DMS114 treated with DMSO at 0.1 percent for 48 hours (cell line): ENCODE measurements around the gene SPOCK3.
"Not testable (repeated sequence)": the region's sequence is repeated elsewhere in the genome, so short reads cannot be mapped to it uniquely, and the experiment has no call there.

Experiments
- DNase-seq: peaks from one replicate; lab custom pipeline; 2025; ENCODE audit not compliant: unreplicated experiment; lab: John Stamatoyannopoulos, UW

SPOCK3 gene

DNA sequence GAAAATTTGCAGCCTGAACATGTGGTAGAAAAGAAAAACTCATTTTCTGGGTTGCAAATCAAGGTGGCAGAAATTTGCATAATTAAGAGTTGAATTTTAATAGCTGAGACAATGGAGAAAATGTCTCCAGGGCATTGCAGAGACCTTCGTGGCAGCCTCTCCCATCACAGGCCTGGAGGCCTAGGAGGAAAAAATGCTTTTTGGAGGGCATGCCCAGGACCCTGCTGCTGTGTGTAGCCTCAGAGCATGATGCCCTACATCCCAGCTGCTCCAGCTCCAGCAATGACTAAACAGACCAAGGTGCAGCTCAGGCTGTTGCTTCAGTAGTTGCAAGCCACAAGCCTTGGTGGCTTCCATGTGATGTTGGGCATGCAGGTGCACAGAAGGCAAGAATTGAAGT lies 266.1 kb downstream of the SPOCK3 start:
- DNase-seq: not testable (repeated sequence)

DNA sequence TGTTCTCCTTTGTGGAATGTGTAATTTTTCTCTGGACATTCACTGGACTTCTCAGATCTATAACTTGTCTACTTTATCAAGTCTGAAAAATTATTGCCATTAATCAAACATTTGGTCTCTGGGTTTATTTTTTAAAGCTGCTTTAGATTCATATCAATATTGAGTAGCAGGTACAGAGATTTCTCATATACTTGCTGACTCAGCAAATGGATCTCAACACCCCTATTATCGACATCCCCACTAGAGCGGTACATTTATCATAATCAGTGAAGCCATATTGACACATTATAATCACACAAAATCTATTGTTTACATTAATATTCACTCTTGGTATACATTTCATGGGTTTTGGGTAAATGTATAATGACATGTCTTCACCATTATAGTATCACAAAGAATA lies 268.7 kb downstream of the SPOCK3 start:
- no peak for DNase-seq

DNA sequence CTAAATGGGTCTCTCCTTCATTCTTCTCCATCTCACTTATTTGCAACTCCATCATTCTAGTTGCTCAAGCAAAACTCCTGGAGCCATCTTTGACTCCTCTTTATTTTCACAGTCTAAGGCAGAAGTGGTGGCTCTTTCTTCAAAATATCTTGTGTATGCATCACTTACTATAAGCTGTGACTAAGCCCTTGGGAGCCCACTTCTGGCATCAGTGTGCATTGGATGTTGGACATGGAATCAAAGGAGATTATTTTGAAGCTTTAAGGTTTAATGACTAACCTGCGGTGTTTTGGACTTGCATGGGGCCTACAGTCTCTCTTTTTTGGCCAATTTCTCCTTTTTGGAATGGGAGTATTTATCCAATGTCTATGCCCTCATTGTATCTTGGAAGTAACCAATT lies 276.8 kb downstream of the SPOCK3 start:
- no peak for DNase-seq

DNA sequence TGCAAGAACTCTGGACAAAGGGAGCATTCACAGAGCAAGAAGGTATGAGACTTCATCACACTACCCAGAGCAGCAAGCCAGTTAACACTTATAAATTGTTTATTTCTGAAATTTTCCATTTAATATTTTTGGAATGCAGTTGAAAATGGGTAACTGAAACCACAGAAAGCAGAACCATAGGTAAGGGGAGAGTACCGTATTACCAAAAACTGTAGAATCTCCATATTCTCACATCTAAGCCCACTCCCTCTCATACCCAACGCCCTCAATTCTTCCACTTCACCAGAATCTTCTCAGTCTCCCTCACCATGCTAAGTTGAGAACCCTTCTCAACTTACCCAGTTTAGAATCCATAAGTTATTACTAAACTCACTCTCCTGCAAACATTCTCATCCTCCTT lies 277.8 kb downstream of the SPOCK3 start:
- DNase-seq: no peak

DNA sequence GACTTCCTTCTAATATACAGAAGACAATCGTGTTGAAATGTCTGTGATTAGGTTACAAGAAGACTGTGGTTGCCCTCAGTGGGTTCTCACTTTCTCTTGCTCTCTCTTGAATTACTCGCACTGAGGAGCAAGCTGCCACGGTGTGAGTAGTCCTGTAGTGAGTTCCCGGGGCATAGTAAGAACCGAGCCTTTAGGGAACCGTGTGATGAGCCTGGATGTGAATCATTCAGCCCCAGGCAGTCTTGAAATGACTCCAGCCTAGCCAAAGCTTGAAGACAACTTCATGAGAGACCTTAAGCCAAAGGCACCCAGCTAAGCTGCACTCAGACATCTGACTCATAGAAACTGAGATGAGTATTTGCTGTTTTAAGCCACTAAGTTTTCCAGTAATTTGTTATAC lies 292.7 kb downstream of the SPOCK3 start:
- no peak for DNase-seq

DNA sequence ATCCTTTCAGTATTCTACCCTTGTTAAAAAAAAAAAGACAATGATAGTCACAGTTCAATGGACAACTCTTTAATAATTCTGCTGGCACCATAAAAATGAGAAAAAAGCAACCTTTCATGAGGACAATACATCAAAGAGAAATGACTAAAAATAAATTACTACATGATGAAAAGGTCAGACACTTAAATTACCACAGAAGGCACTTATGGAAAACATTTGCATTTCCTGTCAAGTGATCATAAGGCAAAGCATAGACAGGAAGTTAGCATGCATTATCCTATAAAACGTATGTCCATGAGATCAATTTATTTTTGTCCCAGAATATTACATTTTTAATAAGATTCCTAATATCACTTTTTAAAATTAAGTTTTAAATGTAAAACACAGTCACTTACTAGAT lies 303.8 kb downstream of the SPOCK3 start:
- no peak for DNase-seq

DNA sequence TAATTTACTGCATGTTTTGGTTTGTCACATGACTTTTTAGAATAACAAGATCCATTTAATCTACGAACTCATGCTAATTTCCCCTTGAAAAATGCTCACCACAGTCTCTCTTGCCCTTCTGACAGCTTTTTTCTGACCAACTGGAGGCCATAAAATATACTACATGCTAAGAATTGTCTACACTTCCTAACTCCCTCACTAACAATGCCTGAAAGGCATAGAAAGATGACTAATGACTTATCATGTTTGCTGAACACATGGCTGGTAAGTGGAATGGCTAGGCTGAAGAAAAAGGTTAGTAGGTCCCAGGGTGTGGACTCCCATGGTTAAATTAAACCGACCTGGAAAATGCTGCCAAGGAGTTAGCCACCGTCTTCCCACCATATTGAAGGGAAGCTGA lies 309.9 kb downstream of the SPOCK3 start:
- DNase-seq: no peak

DNA sequence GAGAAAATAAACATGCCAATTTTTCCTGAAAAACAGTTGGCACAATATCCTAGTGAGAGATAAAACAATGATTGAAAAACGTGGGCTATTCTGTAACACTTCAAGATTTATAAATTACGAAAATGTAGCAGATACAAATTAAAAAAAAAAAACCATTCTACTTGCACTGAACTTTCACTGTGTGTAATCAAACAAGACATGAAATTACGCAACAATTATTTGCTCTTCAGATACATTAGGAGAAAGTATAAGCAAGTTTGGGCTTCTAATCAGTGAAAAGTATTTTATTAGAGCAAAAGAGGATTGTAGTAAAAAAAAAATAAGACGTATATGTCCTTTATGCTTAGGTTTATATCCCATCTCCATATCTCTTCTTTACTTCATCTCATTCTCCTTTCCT lies 320.4 kb downstream of the SPOCK3 start:
- no peak for DNase-seq

DNA sequence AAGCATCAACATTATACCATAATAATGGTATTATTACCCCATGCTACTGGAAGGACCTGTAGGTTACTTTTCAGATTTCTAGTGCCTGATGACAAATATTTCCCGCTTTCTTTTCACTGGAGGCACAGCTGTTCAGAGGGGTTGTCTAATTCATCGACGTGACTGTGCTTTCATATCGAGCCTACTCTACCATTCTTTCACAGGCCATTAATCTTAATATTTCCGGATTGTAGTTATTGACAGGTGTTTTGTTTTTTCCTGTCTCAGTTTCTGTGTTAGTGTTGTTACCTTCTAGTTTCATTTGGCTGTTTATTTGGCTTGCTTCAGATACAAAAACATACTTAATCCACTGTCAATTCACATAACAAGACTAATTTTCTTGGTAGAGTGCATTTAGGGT lies 330.9 kb downstream of the SPOCK3 start:
- no peak for DNase-seq

DNA sequence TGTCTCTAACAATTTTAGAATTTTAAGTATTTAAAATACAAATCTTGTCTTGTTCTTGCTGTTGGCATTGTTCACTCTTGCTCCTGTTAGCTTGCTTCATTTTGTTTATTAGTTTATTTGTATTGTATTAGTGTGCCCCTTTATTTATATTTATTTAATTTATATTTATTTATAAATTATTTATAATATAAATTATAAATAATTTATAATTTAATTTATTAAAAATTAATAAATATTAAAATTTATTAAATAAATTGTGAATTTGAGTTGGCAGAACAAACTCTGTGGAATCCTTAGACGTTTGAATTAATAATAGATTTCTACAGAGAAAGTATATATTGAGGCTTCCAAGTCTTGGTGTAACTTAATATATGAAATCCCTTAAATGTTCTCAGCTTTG lies 331.4 kb downstream of the SPOCK3 start:
- no peak for DNase-seq

DNA sequence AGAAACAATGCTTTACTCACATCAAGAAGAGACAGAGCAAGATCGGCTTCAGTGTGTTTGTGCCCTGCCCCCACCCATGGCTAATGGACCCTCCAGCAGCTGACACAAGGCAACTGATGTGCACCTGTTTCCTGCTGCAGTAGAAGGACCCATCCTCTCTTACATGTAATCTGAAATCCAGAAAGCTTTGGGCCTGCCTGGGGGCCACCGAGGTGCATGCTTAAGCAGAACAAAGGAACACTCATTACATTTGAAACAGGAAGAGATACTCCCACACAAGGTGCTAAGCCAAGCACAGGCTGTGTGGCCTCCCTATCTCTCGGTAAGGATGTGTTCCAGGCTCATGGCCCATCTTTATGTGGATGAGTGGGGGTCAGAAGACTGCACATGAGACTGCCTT lies 338.0 kb downstream of the SPOCK3 start:
- DNase-seq: no peak

DNA sequence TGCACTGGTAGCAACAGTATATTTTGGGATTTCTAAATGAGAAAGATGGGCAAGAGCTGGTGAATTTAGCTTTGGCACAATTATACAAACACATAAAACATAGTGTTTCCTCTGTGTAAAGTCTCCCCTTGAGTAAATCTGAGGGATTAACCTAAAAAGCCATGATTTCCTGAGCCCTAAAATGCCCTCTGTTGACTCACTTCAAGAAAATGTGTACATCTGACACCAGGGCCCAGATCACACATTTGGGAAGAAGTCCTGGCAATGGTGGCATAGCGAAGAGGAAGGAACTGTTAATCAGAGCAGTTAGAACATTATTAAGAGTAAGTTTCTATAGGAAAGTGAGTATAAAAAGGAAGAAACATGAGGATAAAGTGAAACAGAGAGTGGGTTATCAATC lies 338.5 kb downstream of the SPOCK3 start:
- DNase-seq: no peak

DNA sequence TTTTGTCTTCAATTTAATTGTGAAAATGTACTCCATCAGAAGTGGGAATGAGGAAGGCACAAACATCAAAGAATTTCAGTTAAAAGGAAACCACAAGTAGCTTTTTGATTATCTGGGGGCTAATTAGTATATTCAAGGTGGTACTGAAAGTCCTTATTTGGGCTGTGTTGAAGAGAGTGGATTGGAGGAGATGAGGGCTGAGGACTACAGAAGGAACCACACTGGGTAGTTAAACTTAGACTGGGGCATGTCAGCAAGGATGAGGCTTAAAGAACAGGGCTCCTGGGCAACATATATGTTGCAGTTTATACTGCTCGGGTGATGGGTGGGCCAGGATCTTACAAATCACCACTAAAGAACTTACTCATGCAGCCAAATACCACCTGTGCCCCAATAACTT lies 346.8 kb downstream of the SPOCK3 start:
- no peak for DNase-seq

DNA sequence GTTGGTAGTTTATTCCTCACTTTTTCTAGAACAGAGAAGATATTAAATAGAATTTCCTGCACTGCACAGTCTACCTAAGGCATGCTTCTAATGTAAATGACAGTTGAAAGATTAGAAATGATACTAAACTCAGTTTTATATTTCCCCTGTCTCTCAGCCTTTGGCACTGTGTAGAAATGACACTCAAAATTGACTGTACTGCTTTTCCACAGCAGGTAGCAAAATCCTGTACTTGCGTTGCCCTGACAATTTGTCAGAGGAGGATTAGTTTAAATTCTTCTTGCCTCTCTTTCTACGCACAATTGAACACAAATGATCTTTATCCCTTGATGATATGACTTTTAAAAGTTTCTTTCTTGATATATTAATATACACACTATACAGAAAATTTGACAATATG lies 347.6 kb downstream of the SPOCK3 start:
- no peak for DNase-seq

DNA sequence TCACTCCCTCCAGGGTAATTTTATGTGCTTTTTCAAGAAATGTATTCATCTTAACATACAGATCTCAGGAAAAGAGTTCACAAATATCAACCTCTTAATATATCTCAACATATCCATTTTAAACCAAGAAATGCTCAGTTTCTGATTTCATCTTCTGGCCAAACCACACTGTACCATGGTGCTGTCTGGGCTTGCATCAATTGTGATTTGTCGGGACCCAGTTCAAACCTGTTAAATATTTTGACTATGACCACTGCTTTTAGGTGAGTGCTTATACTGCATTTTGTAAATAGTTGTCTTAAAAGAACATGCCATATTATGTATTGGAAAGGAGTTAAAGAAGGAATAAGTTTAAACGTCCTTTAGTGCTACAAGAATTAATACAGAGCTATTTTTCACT lies 352.1 kb downstream of the SPOCK3 start:
- no peak for DNase-seq

DNA sequence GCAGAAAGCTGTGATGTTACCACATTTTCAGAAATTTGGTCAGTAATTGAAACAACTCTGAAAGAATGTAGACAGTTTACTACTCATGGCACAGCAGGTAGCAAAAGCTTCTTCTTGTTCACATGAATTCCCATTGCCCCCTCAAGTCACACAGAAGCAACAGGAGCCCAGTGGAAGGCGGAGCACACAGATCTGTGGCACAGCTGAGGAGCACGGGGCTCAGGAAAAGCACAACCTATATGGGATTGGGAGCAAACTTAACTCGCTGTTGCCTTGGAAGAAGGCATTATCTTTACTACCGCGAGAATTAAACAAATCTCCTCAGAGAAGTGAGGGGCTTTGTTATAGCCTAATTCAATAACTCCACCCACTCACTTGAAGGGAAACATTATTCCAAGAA lies 358.5 kb downstream of the SPOCK3 start:
- no peak for DNase-seq

DNA sequence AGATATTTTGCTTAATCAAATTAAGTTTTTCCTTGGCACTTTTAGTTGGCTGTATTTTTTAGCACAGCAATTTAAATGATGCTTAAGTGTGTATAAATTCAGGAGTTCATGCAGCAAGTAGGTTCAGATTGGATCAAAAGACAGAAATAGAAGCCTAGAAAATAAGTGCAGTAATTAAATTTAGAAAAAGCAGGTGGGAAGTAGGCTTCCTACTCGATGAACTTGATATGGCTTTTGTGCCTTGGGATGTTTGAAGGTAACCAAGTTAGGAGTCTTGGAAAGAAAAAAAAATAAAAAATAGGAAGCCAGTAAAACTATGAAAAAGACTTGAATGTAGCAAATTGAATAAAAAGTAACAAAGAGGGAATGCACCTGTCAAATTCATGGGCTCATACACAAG lies 372.3 kb downstream of the SPOCK3 start:
- no peak for DNase-seq

DNA sequence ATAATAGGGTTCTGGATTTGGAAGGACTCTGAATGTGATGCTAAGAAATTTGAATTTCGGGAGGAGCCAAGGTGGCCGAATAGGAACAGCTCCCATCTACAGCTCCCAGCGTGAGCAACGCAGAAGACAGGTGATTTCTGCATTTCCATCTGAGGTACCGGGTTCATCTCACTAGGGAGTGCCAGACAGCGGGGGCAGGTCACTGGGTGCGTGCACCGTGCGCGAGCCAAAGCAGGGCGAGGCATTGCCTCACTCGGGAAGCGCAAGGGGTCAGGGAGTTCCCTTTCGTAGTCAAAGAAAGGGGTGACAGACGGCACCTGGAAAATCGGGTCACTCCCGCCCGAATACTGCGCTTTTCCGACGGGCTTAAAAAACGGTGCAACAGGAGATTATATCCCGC lies 383.9 kb downstream of the SPOCK3 start:
- not testable (repeated sequence) for DNase-seq

DNA sequence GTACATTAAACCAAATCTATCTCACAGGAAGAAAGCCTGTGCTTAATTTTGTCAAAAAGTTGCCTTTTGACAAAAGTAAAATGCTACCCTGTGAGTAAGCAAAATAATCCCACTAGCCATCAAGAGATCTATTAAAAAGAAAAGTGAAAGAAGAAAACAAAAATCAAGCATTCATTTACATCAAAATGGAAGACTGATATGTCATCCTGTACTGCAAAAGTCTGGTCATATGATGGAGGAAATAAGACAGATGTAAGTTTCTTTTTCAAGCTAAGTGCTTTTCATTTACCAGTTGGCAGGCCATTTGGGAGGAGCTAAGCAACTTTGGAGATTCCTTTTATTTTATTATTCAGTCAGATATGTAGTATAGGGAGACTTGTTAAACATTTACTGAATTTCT lies 387.4 kb downstream of the SPOCK3 start:
- DNase-seq: no peak

DNA sequence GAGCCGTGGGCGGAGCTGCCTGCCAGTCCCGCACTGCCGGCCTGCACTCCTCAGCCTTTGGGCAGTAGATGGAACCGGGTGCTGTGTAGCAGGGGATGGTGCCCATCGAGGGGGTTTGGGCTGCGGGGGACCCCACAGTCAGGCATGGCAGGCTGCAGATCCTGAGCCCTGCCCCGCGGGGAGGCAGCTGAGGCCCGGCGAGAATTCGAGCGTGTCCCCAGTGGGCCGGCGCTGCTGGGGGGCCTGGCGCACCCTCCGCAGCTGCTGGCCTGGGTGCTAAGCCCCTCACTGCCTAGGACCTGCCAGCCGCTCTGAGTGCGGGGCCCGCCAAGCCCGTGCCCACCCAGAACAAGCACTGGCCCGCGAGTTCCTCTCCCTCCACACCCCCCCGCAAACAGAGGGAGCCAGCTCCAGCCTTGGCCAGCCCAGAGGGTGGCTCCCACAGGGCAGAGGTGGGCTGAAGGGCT lies 391.5 kb downstream of the SPOCK3 start:
- no peak for DNase-seq

DNA sequence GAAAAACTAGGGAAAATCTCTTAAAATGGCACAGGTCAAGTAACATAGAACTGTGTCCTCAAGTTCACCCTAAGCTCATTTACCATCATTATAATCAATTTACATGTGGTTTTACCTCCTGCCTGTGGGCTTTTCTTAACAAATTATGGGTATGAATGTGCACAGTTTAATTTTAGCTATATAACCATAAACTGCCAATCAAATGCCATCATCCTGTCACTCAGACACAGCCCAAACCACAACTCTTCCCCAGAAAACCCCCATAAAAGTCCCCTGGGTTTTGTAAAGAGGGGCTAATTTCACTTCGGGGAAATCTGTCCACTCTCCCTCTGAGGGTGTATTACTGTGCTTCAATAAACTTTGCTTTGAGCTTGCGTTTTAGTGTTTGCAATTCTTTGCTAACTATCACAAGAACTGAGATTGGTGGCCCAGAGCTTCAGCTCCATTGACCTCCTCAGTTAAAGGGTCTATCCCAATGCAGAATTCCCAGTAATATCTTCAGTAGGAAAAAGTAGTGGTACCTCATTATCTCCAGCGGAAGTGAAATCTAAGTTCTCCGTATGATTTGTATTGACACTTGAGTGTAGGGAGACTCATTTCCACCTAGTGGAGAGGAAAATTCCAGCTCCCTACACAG lies 394.6 kb downstream of the SPOCK3 start:
- DNase-seq: no peak

DNA sequence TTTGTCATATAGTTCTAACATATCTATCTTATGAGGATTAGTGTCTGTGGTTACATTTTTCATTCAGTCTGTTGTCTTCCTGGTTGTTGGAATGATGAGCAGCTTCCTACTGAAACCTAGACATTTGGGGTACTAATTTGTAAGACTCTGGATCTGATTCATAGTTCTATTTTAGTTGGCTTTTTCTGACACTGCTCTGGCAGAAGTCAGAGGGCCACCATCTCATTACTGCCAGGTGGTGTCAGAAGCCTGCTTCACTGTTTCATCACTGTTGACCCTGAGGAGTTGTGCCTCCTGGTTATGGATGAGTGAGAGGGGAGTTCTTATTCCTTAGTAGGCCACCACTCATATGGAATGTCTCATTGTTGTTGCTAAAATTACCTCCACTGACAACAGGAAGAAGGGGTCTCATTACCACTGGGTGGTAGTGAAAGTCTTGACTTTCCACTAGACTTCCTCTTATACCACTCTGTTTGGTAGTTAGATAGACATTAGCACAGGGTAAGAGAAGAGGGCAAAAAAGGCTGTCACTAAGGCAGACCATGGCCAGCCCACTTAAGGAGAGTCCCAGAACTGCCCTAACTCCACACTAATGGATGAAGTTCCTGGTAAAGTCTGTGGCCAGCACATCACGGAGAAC lies 395.2 kb downstream of the SPOCK3 start:
- DNase-seq: no peak

DNA sequence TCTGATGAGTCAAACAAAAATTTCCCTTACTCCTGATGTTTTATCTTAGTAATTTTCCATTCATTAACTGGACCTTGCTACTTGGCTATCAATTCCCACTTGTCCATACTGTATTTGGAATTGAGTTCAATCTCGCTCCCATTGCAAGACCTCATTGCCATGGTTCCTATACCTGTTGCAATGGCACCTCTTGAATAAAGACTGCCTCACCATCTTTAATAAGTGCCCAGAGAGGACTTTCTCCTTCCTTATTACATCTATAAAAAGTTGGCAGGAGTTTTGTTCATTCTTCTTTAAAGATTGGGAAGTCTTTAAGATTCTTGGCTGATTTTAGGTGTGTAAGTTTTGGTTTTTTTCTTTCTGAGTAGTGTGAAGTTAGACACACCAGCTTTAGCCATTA lies 397.4 kb downstream of the SPOCK3 start:
- no peak for DNase-seq
